ENCODE measurements around the gene ABHD15.

DNA sequence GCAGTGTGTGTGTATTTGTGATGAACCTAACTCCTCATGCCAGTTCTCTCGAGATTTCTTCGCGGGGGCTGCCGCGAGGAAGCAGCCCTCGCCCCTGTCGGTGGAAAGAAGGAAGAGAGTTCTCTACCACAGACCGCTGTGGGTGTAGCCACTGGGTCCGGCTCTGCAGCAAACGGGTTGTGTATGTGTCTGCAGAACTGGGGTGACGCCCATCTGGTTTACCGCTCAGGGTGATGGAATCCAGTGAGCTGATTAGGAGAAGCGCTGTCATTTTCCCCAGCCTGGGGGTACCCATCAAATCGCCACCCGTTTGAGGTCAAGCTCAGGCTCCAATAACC, 48.2 kb upstream of the ABHD15 start:
- TF ChIP-seq, protein P1, sequence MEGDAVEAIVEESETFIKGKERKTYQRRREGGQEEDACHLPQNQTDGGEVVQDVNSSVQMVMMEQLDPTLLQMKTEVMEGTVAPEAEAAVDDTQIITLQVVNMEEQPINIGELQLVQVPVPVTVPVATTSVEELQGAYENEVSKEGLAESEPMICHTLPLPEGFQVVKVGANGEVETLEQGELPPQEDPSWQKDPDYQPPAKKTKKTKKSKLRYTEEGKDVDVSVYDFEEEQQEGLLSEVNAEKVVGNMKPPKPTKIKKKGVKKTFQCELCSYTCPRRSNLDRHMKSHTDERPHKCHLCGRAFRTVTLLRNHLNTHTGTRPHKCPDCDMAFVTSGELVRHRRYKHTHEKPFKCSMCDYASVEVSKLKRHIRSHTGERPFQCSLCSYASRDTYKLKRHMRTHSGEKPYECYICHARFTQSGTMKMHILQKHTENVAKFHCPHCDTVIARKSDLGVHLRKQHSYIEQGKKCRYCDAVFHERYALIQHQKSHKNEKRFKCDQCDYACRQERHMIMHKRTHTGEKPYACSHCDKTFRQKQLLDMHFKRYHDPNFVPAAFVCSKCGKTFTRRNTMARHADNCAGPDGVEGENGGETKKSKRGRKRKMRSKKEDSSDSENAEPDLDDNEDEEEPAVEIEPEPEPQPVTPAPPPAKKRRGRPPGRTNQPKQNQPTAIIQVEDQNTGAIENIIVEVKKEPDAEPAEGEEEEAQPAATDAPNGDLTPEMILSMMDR (IDR thresholded peaks at IDR 0.05; ENCODE audit: low read depth, low read length) = no peak
- no peak for TF ChIP-seq POLR2A (IDR thresholded peaks at IDR 0.05; ENCODE audit: extremely low read depth, insufficient read length)
- TF ChIP-seq MYC (IDR thresholded peaks at IDR 0.05; ENCODE audit: low read depth, low read length) = no peak
- TF ChIP-seq, protein P2, sequence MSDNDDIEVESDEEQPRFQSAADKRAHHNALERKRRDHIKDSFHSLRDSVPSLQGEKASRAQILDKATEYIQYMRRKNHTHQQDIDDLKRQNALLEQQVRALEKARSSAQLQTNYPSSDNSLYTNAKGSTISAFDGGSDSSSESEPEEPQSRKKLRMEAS (IDR thresholded peaks at IDR 0.05; ENCODE audit: low read depth, low read length) = no peak
